ENCODE data around the gene TIE1. TPM values are rescaled to one million over a fixed set of nuclear protein-coding genes. Genes with fewer than 3 reads are reported as not detected.

Gene TIE1
- total and polyA plus RNA-seq, 2 donors (not counting 3 experiments of a cell fraction or from before 2014, with no cell fraction given): 531 to 620 TPM

DNA sequence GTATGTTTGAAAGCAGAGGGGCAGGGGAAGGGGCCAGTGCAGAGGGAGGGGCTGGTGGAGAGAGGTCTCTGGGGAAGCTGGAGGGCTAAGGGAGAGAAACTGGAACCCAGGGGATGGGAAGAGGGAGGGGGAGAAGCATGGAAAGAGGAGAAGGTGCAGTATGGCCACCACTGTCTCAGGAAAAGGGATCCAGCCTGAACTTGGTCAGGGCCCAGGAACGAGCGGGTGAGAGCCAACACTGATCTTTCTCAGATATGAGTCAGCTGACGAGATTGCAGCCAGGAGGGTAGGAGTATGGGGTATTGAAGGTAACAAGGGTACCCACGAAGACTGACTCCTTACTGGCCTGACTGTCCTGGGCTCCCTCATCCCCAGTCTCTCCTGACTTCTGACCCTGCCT lies 18.0 kb downstream of the TIE1 start:
- POLR2A ChIA-PET: no interaction called here
- H3K9me1 ChIP-seq (replicated peaks; ENCODE audit: control insufficient read depth, extremely low read depth, insufficient read depth, low read length): no peaks in the 10 kb centered on the region
- H2AFZ ChIP-seq (ENCODE audit: low read depth, low read length): no peak overlapping the region
- H3K27ac ChIP-seq (ENCODE audit: insufficient read depth, low read depth, low read length): no peak overlapping the region
- dilution Hi-C loops (cut with MboI; ENCODE audit: extremely low pct_ligation_motif_present, low sequenced_read_pairs): no loop called here
- BruUV-seq (replicated peaks): no TSS peak
- intact Hi-C loops (cut with micrococcal nuclease): no loop called here
- H3K27me3 ChIP-seq (ENCODE audit: control insufficient read depth in 2 of 2, insufficient read depth in 2 of 2, low read length in 2 of 2): no peaks in the 10 kb centered on the region
- H3K4me3 ChIP-seq (replicated peaks in 1 of 3; ENCODE audit: insufficient read depth in 1 of 3, low read depth in 1 of 3, low read length in 3 of 3): no peak overlapping the region
- H3K79me2 ChIP-seq (ENCODE audit: control insufficient read depth, insufficient read depth, low read length): no peaks in the 10 kb centered on the region
- no peaks in the 10 kb centered on the region for H3K9me3 ChIP-seq (replicated peaks; ENCODE audit: control insufficient read depth, insufficient read depth, low read length)
- TF ChIP-seq FOS (IDR thresholded peaks at IDR 0.05; ENCODE audit: borderline replicate concordance, insufficient read depth, low read length) (no peak), POLR2A (IDR thresholded peaks at IDR 0.05; ENCODE audit: low read depth, low read length) (peak; percentile 20), GATA2 (IDR thresholded peaks at IDR 0.05; ENCODE audit: insufficient read depth, insufficient read length, low read depth, low read length) (no peak)
- TF ChIP-seq, protein P1, sequence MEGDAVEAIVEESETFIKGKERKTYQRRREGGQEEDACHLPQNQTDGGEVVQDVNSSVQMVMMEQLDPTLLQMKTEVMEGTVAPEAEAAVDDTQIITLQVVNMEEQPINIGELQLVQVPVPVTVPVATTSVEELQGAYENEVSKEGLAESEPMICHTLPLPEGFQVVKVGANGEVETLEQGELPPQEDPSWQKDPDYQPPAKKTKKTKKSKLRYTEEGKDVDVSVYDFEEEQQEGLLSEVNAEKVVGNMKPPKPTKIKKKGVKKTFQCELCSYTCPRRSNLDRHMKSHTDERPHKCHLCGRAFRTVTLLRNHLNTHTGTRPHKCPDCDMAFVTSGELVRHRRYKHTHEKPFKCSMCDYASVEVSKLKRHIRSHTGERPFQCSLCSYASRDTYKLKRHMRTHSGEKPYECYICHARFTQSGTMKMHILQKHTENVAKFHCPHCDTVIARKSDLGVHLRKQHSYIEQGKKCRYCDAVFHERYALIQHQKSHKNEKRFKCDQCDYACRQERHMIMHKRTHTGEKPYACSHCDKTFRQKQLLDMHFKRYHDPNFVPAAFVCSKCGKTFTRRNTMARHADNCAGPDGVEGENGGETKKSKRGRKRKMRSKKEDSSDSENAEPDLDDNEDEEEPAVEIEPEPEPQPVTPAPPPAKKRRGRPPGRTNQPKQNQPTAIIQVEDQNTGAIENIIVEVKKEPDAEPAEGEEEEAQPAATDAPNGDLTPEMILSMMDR (IDR thresholded peaks at IDR 0.05; ENCODE audit: extremely low read depth in 1 of 2, insufficient read depth in 1 of 2, low read depth in 1 of 2, low read length in 2 of 2): no peak
- CTCF ChIA-PET: no interaction called here
- H3K4me1 ChIP-seq (ENCODE audit: control insufficient read depth, extremely low read depth, insufficient read depth, low read length): no peaks in the 10 kb centered on the region
- no peak overlapping the region for H3K9ac ChIP-seq (replicated peaks; ENCODE audit: extremely low read depth, insufficient read depth, low read length)
- no peak for FAIRE-seq
- no peak for DNase-seq (ENCODE audit: low read depth, low spot score)
- H3K4me2 ChIP-seq (ENCODE audit: insufficient read depth, low read length): no peak overlapping the region
- no peaks in the 10 kb centered on the region for H4K20me1 ChIP-seq (replicated peaks; ENCODE audit: control insufficient read depth, extremely low read depth, insufficient read depth, low read length)
- H3K36me3 ChIP-seq (ENCODE audit: control insufficient read depth in 2 of 2, extremely low read depth in 1 of 2, insufficient read depth in 2 of 2, low read length in 2 of 2): peaks cover 43 to 81% of the 10 kb centered on the region in 2 experiments

DNA sequence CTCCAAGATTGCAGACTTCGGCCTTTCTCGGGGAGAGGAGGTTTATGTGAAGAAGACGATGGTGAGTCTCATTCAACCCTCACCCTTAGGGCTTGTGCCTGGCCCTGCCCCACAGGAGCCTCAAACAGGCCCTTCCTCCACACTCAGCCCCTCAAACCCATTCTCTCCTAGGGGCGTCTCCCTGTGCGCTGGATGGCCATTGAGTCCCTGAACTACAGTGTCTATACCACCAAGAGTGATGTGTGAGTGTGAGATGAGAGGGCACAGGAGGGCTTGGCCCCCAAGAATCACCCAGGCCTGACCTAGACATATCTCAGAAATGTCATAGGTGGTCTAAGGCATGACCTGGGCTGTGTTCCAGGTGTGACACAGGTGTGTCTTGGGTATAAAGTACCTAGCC lies 18.5 kb downstream of the TIE1 start:
- dilution Hi-C loops (cut with MboI; ENCODE audit: extremely low pct_ligation_motif_present, low sequenced_read_pairs): no loop called here
- peaks cover 45 to 83% of the 10 kb centered on the region in 2 experiments for H3K36me3 ChIP-seq (ENCODE audit: control insufficient read depth in 2 of 2, extremely low read depth in 1 of 2, insufficient read depth in 2 of 2, low read length in 2 of 2)
- BruUV-seq (replicated peaks): no TSS peak
- no peaks in the 10 kb centered on the region for H3K4me1 ChIP-seq (ENCODE audit: control insufficient read depth, extremely low read depth, insufficient read depth, low read length)
- no peak overlapping the region for H3K9ac ChIP-seq (replicated peaks; ENCODE audit: extremely low read depth, insufficient read depth, low read length)
- FAIRE-seq (no peak), DNase-seq (ENCODE audit: low read depth, low spot score) (no peak)
- H3K4me3 ChIP-seq (replicated peaks in 1 of 3; ENCODE audit: insufficient read depth in 1 of 3, low read depth in 1 of 3, low read length in 3 of 3): no peak overlapping the region
- TF ChIP-seq POLR2AphosphoS5 (IDR thresholded peaks at IDR 0.05; ENCODE audit: insufficient read depth, low read depth, low read length): no peak
- H3K9me3 ChIP-seq (replicated peaks; ENCODE audit: control insufficient read depth, insufficient read depth, low read length): no peaks in the 10 kb centered on the region
- no peak overlapping the region for H3K27ac ChIP-seq (ENCODE audit: insufficient read depth, low read depth, low read length)
- no peaks in the 10 kb centered on the region for H4K20me1 ChIP-seq (replicated peaks; ENCODE audit: control insufficient read depth, extremely low read depth, insufficient read depth, low read length)
- no peak overlapping the region for H3K4me2 ChIP-seq (ENCODE audit: insufficient read depth, low read length)
- intact Hi-C loops (cut with micrococcal nuclease): no loop called here
- POLR2A ChIA-PET: no interaction called here
- H3K79me2 ChIP-seq (ENCODE audit: control insufficient read depth, insufficient read depth, low read length): no peaks in the 10 kb centered on the region
- no peaks in the 10 kb centered on the region for H3K27me3 ChIP-seq (ENCODE audit: control insufficient read depth in 2 of 2, insufficient read depth in 2 of 2, low read length in 2 of 2)
- CTCF ChIA-PET: no interaction called here
- no peak overlapping the region for H2AFZ ChIP-seq (ENCODE audit: low read depth, low read length)
- H3K9me1 ChIP-seq (replicated peaks; ENCODE audit: control insufficient read depth, extremely low read depth, insufficient read depth, low read length): no peaks in the 10 kb centered on the region
